OCI-LY1 (cell line): ENCODE results near the gene TRIO.

Experiments used
- H2AFZ ChIP-seq: fragments of 200-600 bp; sonication (generic), shearing (Covaris generic); 2 replicates; pipeline ENCODE4 v1.6.0; 2014; ENCODE audit warnings: antibody characterized with exemption, mild to moderate bottlenecking, low read length
- H3F3A ChIP-seq: fragments of 200-600 bp; sonication (generic), shearing (Covaris generic); 2 replicates; pipeline ENCODE4 v1.6.0; 2014; ENCODE audit warnings: mild to moderate bottlenecking, antibody characterized with exemption, low read length, moderate library complexity; ENCODE audit not compliant: insufficient read depth
- H3K27ac ChIP-seq: fragments of 200-600 bp; sonication (generic); 2 replicates; pipeline ENCODE4 v1.5.1; 2014; ENCODE audit warnings: low read length, mixed run types, mild to moderate bottlenecking, low read depth; ENCODE audit not compliant: poor library complexity, severe bottlenecking
- H3K27me3 ChIP-seq: fragments of 200-600 bp; sonication (generic); 2 replicates; pipeline ENCODE4 v1.6.0; 2014; ENCODE audit warnings: antibody characterized with exemption, mild to moderate bottlenecking, low read length, moderate library complexity; ENCODE audit not compliant: insufficient read depth
- H3K36me3 ChIP-seq: fragments of 200-600 bp; sonication (generic); 2 replicates; pipeline ENCODE4 v1.6.1; 2014; ENCODE audit warnings: mild to moderate bottlenecking, antibody characterized with exemption, low read length, moderate library complexity, mixed read lengths; ENCODE audit not compliant: insufficient read depth
- H3K4me1 ChIP-seq: fragments of 200-600 bp; sonication (generic); 2 replicates; pipeline ENCODE4 v1.5.1; 2014; ENCODE audit warnings: mild to moderate bottlenecking, low read length, moderate library complexity; ENCODE audit not compliant: insufficient read depth, severe bottlenecking
- H3K4me2 ChIP-seq: fragments of 200-600 bp; sonication (generic), shearing (Covaris generic); 2 replicates; pipeline ENCODE4 v1.6.1; 2014; ENCODE audit warnings: low read length
- H3K4me3 ChIP-seq: fragments of 200-600 bp; sonication (generic); 2 replicates; pipeline ENCODE4 v1.5.1; 2014; ENCODE audit warnings: low read length, low read depth, mild to moderate bottlenecking, mixed read lengths; ENCODE audit not compliant: poor library complexity, severe bottlenecking
- H3K79me2 ChIP-seq: fragments of 200-600 bp; shearing (Covaris generic); 2 replicates; pipeline ENCODE4 v1.6.1; 2016; ENCODE audit warnings: mixed run types, low read length, mixed read lengths; ENCODE audit not compliant: insufficient read depth
- H3K9ac ChIP-seq: fragments of 200-600 bp; sonication (generic), shearing (Covaris generic); 2 replicates; pipeline ENCODE4 v1.6.1; 2014; ENCODE audit warnings: mild to moderate bottlenecking, low read length, mixed read lengths
- H3K9me2 ChIP-seq: fragments of 200-600 bp; sonication (generic), shearing (Covaris generic); 2 replicates; pipeline ENCODE4 v1.6.1; 2014; ENCODE audit warnings: low read depth, mild to moderate bottlenecking, low read length, mixed read lengths
- H3K9me3 ChIP-seq: fragments of 200-600 bp; shearing (Covaris generic); 2 replicates; pipeline ENCODE4 v1.6.1; 2014; ENCODE audit warnings: low read length, mixed read lengths
- H4K20me1 ChIP-seq: fragments of 200-600 bp; sonication (generic), shearing (Covaris generic); 2 replicates; pipeline ENCODE4 v1.6.0; 2016; ENCODE audit warnings: mild to moderate bottlenecking, low read length; ENCODE audit not compliant: insufficient read depth
- CTCF ChIP-seq: fragments of 200-600 bp; sonication (generic), shearing (Covaris generic); IDR thresholded peaks from 2 replicates; pipeline ENCODE4 v1.5.1; 2017; ENCODE audit warnings: mild to moderate bottlenecking, antibody characterized with exemption, low read length, moderate library complexity, mixed read lengths
- EZH2 ChIP-seq: fragments of 200-600 bp; sonication (generic), shearing (Covaris generic); IDR thresholded peaks from 2 replicates; pipeline ENCODE4 v1.8.0; 2017; ENCODE audit warnings: borderline replicate concordance, mixed run types, mild to moderate bottlenecking, antibody characterized with exemption, low read length, moderate library complexity, mixed read lengths

TRIO gene

GRCh38 chr5:14325369-14325768 is 182.2 kb downstream of the TRIO start:
- Histone ChIP-seq H3K79me2 (no peaks in the 10 kb centered on the region), H3K27ac (no peak overlapping the region)

GRCh38 chr5:14326035-14326903 is 183.1 kb downstream of the TRIO start:
- Histone ChIP-seq H3K27ac (no peak overlapping the region), H3K36me3 (no peaks in the 10 kb centered on the region), H2AFZ (no peak overlapping the region), H3K9me3 (no peaks in the 10 kb centered on the region), H3K4me2 (no peak overlapping the region), H3F3A (no peaks in the 10 kb centered on the region), H3K4me1 (no peaks in the 10 kb centered on the region), H3K79me2 (no peaks in the 10 kb centered on the region), H3K4me3 (no peak overlapping the region), H3K9ac (no peak overlapping the region), H4K20me1 (no peaks in the 10 kb centered on the region), H3K27me3 (no peaks in the 10 kb centered on the region), H3K9me2 (no peaks in the 10 kb centered on the region)
- TF ChIP-seq EZH2 (no peak), CTCF (peak; percentile 46)

More at GRCh38 chr5:14325369-14325768, 182.2 kb downstream of the TRIO start:
- Histone ChIP-seq H3K9me2 (no peaks in the 10 kb centered on the region), H3K36me3 (no peaks in the 10 kb centered on the region), H4K20me1 (no peaks in the 10 kb centered on the region), H3K4me1 (no peaks in the 10 kb centered on the region), H3K9me3 (no peaks in the 10 kb centered on the region), H3K9ac (no peak overlapping the region), H3F3A (no peaks in the 10 kb centered on the region), H3K4me2 (no peak overlapping the region), H3K4me3 (no peak overlapping the region), H3K27me3 (no peaks in the 10 kb centered on the region), H2AFZ (no peak overlapping the region)
- TF ChIP-seq CTCF (no peak), EZH2 (no peak)

- Histone ChIP-seq H3K4me3 (no peak overlapping the region), H3F3A (no peaks in the 10 kb centered on the region), H3K27me3 (no peaks in the 10 kb centered on the region), H2AFZ (no peak overlapping the region), H3K27ac (no peak overlapping the region), H3K9me3 (no peaks in the 10 kb centered on the region), H3K4me2 (no peak overlapping the region), H3K36me3 (no peaks in the 10 kb centered on the region), H4K20me1 (no peaks in the 10 kb centered on the region), H3K9ac (no peak overlapping the region), H3K9me2 (no peaks in the 10 kb centered on the region), H3K79me2 (no peaks in the 10 kb centered on the region), H3K4me1 (no peaks in the 10 kb centered on the region)
- no peak for TF ChIP-seq CTCF
Observed at GRCh38 chr5:14327624-14328023, 184.5 kb downstream of the TRIO start.
